Endothelial cell of umbilical vein (primary cell): ENCODE data around the gene ZNF407. TPM values are rescaled to one million over a fixed set of nuclear protein-coding genes. Genes with fewer than 3 reads are reported as not detected.
A peak's percentile ranks its signal among the peaks of the same experiment; 100 is the strongest.

ENCODE experiments used
- BruUV-seq: library from RNA; stranded (reverse); fragments of 400-500 nt; replicated peaks from 2 replicates; lab custom pipeline; 2021; lab: Mats Ljungman, UMichigan
- CTCF ChIA-PET: fragments of 300-600, 350-600 bp; sonication (Branson Sonifier 250); formaldehyde crosslinking; loops from one replicate; lab custom pipeline; 2021; ENCODE audit warnings: antibody characterized with exemption, inconsistent platforms; lab: Charles Lee
- POLR2A ChIA-PET: fragments of 300-600, 350-600 bp; sonication (Branson Sonifier 250); formaldehyde crosslinking; loops from one replicate; lab custom pipeline; 2021; ENCODE audit warnings: antibody characterized with exemption, inconsistent platforms; lab: Charles Lee
- DNase-seq: peaks from one replicate; pipeline ENCODE4 v3.0.0-alpha.2; 2011; ENCODE audit warnings: low read depth, low spot score
- FAIRE-seq: peaks from 2 replicates; lab custom pipeline; 2011; peaks lifted over from hg19 to GRCh38; lab: Jason Lieb, UNC
- H2AFZ ChIP-seq: 2 replicates; pipeline ENCODE4 v1.6.0; 2012; ENCODE audit warnings: low read depth, low read length, control low read depth, inconsistent platforms
- H3K27ac ChIP-seq: 2 replicates; pipeline ENCODE4 v1.5.1; 2011; ENCODE audit warnings: low read depth, mild to moderate bottlenecking, control low read depth, low read length, moderate library complexity; ENCODE audit not compliant: insufficient read depth
- H3K27me3 ChIP-seq, 2 experiments: 2 replicates each; pipeline versions ENCODE4 v1.6.0 to v1.6.1; 2011; ENCODE audit warnings: low read length in 2 of 2, mixed read lengths in 1 of 2; ENCODE audit not compliant: control insufficient read depth in 2 of 2, insufficient read depth in 2 of 2
- H3K36me3 ChIP-seq, 2 experiments: 2 replicates in 1 of 2; 3 replicates in 1 of 2; pipeline ENCODE4 v1.5.1; 2011; ENCODE audit warnings: low read length in 2 of 2, mild to moderate bottlenecking in 1 of 2, moderate library complexity in 1 of 2; ENCODE audit not compliant: control insufficient read depth in 2 of 2, insufficient read depth in 2 of 2; ENCODE audit errors: extremely low read depth in 1 of 2
- H3K4me1 ChIP-seq: 3 replicates; pipeline ENCODE4 v1.5.1; 2011; ENCODE audit warnings: mild to moderate bottlenecking, low read length; ENCODE audit not compliant: control insufficient read depth, insufficient read depth; ENCODE audit errors: extremely low read depth
- H3K4me2 ChIP-seq: 2 replicates; pipeline ENCODE4 v1.6.1; 2011; ENCODE audit warnings: low read length, control low read depth, mixed read lengths; ENCODE audit not compliant: insufficient read depth
- H3K4me3 ChIP-seq, 3 experiments: fragments of 200-600 bp in 1 of 3; sonication (generic), shearing (Covaris generic) in 1 of 3; replicated peaks in 1 of 3; 2 replicates each; pipeline ENCODE4 v1.5.1; 2011 to 2016; ENCODE audit warnings: control low read depth in 3 of 3, low read length in 3 of 3, mild to moderate bottlenecking in 2 of 3, inconsistent platforms in 1 of 3, low read depth in 1 of 3, moderate library complexity in 1 of 3; ENCODE audit not compliant: insufficient read depth in 1 of 3
- H3K79me2 ChIP-seq: 2 replicates; pipeline ENCODE4 v1.6.0; 2012; ENCODE audit warnings: low read length, inconsistent platforms; ENCODE audit not compliant: control insufficient read depth, insufficient read depth
- H3K9ac ChIP-seq: replicated peaks from 2 replicates; pipeline ENCODE3; 2011; ENCODE audit warnings: low read length, control low read depth; ENCODE audit not compliant: insufficient read depth; ENCODE audit errors: extremely low read depth
- H3K9me1 ChIP-seq: replicated peaks from 3 replicates; pipeline ENCODE4 v1.6.0; 2011; ENCODE audit warnings: mild to moderate bottlenecking, low read length; ENCODE audit not compliant: control insufficient read depth, insufficient read depth; ENCODE audit errors: extremely low read depth
- H3K9me3 ChIP-seq: replicated peaks from 2 replicates; pipeline ENCODE4 v1.5.1; 2012; ENCODE audit warnings: low read length, inconsistent platforms; ENCODE audit not compliant: control insufficient read depth, insufficient read depth
- H4K20me1 ChIP-seq: replicated peaks from 2 replicates; pipeline ENCODE3; 2011; ENCODE audit warnings: mild to moderate bottlenecking, low read length; ENCODE audit not compliant: control insufficient read depth, insufficient read depth; ENCODE audit errors: extremely low read depth
- CTCF ChIP-seq, 2 donors: IDR thresholded peaks; 1 replicate in 1 of 2; 2 replicates in 1 of 2; pipeline ENCODE4 v1.5.1; 2011; ENCODE audit warnings: low read length in 2 of 2, mild to moderate bottlenecking in 2 of 2, moderate library complexity in 2 of 2, control low read depth in 1 of 2, inconsistent platforms in 1 of 2, low read depth in 1 of 2; ENCODE audit not compliant: insufficient read depth in 1 of 2; ENCODE audit errors: extremely low read depth in 1 of 2
- EZH2 ChIP-seq: IDR thresholded peaks from 2 replicates; pipeline ENCODE4 v1.6.1; 2012; ENCODE audit warnings: borderline replicate concordance, low read depth, mild to moderate bottlenecking, moderate library complexity, low read length, inconsistent platforms; ENCODE audit not compliant: severe bottlenecking
- FOS ChIP-seq: IDR thresholded peaks from 2 replicates; pipeline ENCODE4 v1.6.1; 2011; ENCODE audit warnings: mild to moderate bottlenecking, low read length, moderate library complexity, borderline replicate concordance; ENCODE audit not compliant: insufficient read depth
- GATA2 ChIP-seq: IDR thresholded peaks from 2 replicates; pipeline ENCODE4 v1.7.0; 2011; ENCODE audit warnings: low read depth, mild to moderate bottlenecking, moderate library complexity, mixed read lengths, low read length; ENCODE audit not compliant: insufficient read length, insufficient read depth
- JUN ChIP-seq: IDR thresholded peaks from 2 replicates; pipeline ENCODE4 v1.6.1; 2011; ENCODE audit warnings: borderline replicate concordance, low read depth; ENCODE audit not compliant: insufficient read length, insufficient read depth
- MAX ChIP-seq: IDR thresholded peaks from 2 replicates; pipeline ENCODE4 v1.6.1; 2011; ENCODE audit not compliant: insufficient read depth, insufficient read length
- MYC ChIP-seq: IDR thresholded peaks from one replicate; pipeline ENCODE4 v1.6.1; 2011; ENCODE audit warnings: mild to moderate bottlenecking, low read depth, low read length
- POLR2A ChIP-seq: IDR thresholded peaks from 2 replicates; pipeline ENCODE4 v1.6.1; 2012; ENCODE audit warnings: low read depth, mild to moderate bottlenecking, control low read depth, low read length
- POLR2AphosphoS5 ChIP-seq: IDR thresholded peaks from 2 replicates; pipeline ENCODE4 v1.6.1; 2012; ENCODE audit warnings: low read depth, mild to moderate bottlenecking, control low read depth, low read length, moderate library complexity; ENCODE audit not compliant: insufficient read depth
- dilution Hi-C: fragments of 300-500 bp; cut with MboI; formaldehyde crosslinking; loops from one replicate; pipeline ENCODE4 v1.15.0; 2019; ENCODE audit warnings: low sequenced_read_pairs; ENCODE audit not compliant: extremely low pct_ligation_motif_present
- intact Hi-C: fragments of 100-400 bp; cut with micrococcal nuclease; formaldehyde crosslinking; loops from one replicate; pipeline ENCODE4 v1.10.0; 2022
- polyA plus RNA-seq, 4 experiments: library from polyadenylated mRNA; depleted of rRNA in 3 of 4; stranded (reverse) in 3 of 4; unstranded in 1 of 4; fragments of >200 nt; gene quantifications; 2 replicates each; pipeline versions ENCODE4 v1.2.1 to v1.2.3, GENCODE V29; 2011 to 2012; ENCODE audit warnings: missing spikeins in 1 of 4
- total RNA-seq: library from RNA; stranded (reverse); gene quantifications from 2 replicates; pipeline ENCODE4 v1.2.3, GENCODE V29; 2021

Gene ZNF407
- total and polyA plus RNA-seq, 2 donors (not counting 3 experiments of a cell fraction or from before 2014, with no cell fraction given), result 3.8 to 20.1 TPM

GRCh38 chr18:75070235-75070624, 472.6 kb downstream of the ZNF407 start:
- intact Hi-C loops, result loop anchor here (1.0 to 2.0 kb wide), 3 partner anchors 139 to 234 kb away; partner anchors contain the start of gene PTGR3
- no peaks in the 10 kb centered on the region for H3K27me3 ChIP-seq
- H3K9ac ChIP-seq, result peak overlapping the region; percentile 84
- H3K9me3 ChIP-seq, result no peaks in the 10 kb centered on the region
- DNase-seq, result no peak
- H3K4me1 ChIP-seq, result peaks cover 44% of the 10 kb centered on the region
- TF ChIP-seq JUN, result no peak
- TF ChIP-seq MAX, result no peak
- TF ChIP-seq POLR2AphosphoS5, result no peak
- no peak for TF ChIP-seq EZH2
- no peak for TF ChIP-seq POLR2A
- H3K36me3 ChIP-seq, result no peaks in the 10 kb centered on the region
- TSS peak; percentile 58 for BruUV-seq
- H4K20me1 ChIP-seq, result no peaks in the 10 kb centered on the region
- dilution Hi-C loops, result no loop called here
- H2AFZ ChIP-seq, result no peak overlapping the region
- peak overlapping the region in 1 of 3 experiments; percentile 31 for H3K4me3 ChIP-seq
- H3K79me2 ChIP-seq, result no peaks in the 10 kb centered on the region
- H3K9me1 ChIP-seq, result no peaks in the 10 kb centered on the region
- no peak for FAIRE-seq
- POLR2A ChIA-PET, result no interaction called here
- H3K4me2 ChIP-seq, result peak overlapping the region; percentile 74
- CTCF ChIA-PET, result interaction anchor here (0.8 to 1.2 kb wide), 5 partner anchors 10 to 409 kb away, joined by 3 to 5 read pairs (median 3); no protein-coding TSS in a partner anchor
- H3K27ac ChIP-seq, result peak overlapping the region; percentile 99

- H3K4me3 ChIP-seq, result peak overlapping the region in 1 of 3 experiments; percentile 45
- H3K4me1 ChIP-seq, result peaks cover 44% of the 10 kb centered on the region
- FAIRE-seq (peak; percentile 98), DNase-seq (peak; percentile 94)
- dilution Hi-C loops (no loop called here), intact Hi-C loops (loop anchor here (1.0 to 2.0 kb wide), 4 partner anchors 76 to 235 kb away; partner anchors contain the start of gene PTGR3)
- no peaks in the 10 kb centered on the region for H3K9me3 ChIP-seq
- TF ChIP-seq MYC (peak; percentile 37), EZH2 (no peak), POLR2AphosphoS5 (peak; percentile 43), FOS (peak; percentile 94), MAX (no peak), CTCF (IDR thresholded peaks at IDR 0.05; ENCODE audit: extremely low read depth in 1 of 2, insufficient read depth in 1 of 2, low read depth in 1 of 2, low read length in 2 of 2) (no peak), GATA2 (peak; percentile 34), JUN (peak; percentile 97), POLR2A (peak; percentile 68)
- H3K9me1 ChIP-seq, result no peaks in the 10 kb centered on the region
- peak overlapping the region; percentile 74 for H3K4me2 ChIP-seq
- POLR2A ChIA-PET, result no interaction called here
- peak overlapping the region; percentile 60 for H2AFZ ChIP-seq
- no peaks in the 10 kb centered on the region for H4K20me1 ChIP-seq
- TSS peak; percentile 79 for BruUV-seq
- H3K27me3 ChIP-seq, result no peaks in the 10 kb centered on the region
- H3K36me3 ChIP-seq, result no peaks in the 10 kb centered on the region
- CTCF ChIA-PET, result interaction anchor here (0.7 to 1.3 kb wide), 7 partner anchors 11 to 408 kb away, joined by 3 to 5 read pairs (median 3); no protein-coding TSS in a partner anchor
- peak overlapping the region; percentile 99 for H3K27ac ChIP-seq
- H3K9ac ChIP-seq, result peak overlapping the region; percentile 84
- H3K79me2 ChIP-seq, result no peaks in the 10 kb centered on the region
Observed at GRCh38 chr18:75070625-75071483, 473.2 kb downstream of the ZNF407 start.
